Hypothalamus (tissue), 51 donors: ENCODE results near the gene WNT8B.

ENCODE experiments used
- DNase-seq, 51 donors: peaks; one replicate each; lab custom pipeline; 2025; lab: John Stamatoyannopoulos, UW

Gene WNT8B

GRCh38 chr10:100462709-100463108, at the start of gene WNT8B:
Gene WNT8B (plus strand): TSS chr10:100463009. CDS start chr10:100463169, 160 bp downstream.
- DNase-seq, result no peak

- DNase-seq, result no peak
These were observed 49.6 kb upstream of the WNT8B start for GRCh38 chr10:100413173-100413572.

GRCh38 chr10:100419911-100420449, 42.8 kb upstream of the WNT8B start:
- DNase-seq, result no peak

- no peak for DNase-seq
These were observed 35.4 kb upstream of the WNT8B start for GRCh38 chr10:100427374-100427773.

- DNase-seq, result peak; percentile 4 to 100 (median 79)
These were observed 29.3 kb upstream of the WNT8B start for GRCh38 chr10:100433253-100434240.

- no peak for DNase-seq
These were observed 26.6 kb upstream of the WNT8B start for GRCh38 chr10:100436255-100436654.

- no peak for DNase-seq
These were observed 24.0 kb upstream of the WNT8B start for GRCh38 chr10:100438674-100439315.

- no peak for DNase-seq
These were observed 20.3 kb upstream of the WNT8B start for GRCh38 chr10:100442548-100442947.

- no peak for DNase-seq
These were observed 16.6 kb upstream of the WNT8B start for GRCh38 chr10:100446130-100446761.

- DNase-seq, result no peak
These were observed 15.1 kb upstream of the WNT8B start for GRCh38 chr10:100447663-100448062.

GRCh38 chr10:100448951-100449350, 13.9 kb upstream of the WNT8B start:
- no peak for DNase-seq

- no peak for DNase-seq
These were observed 5.5 kb downstream of the WNT8B start for GRCh38 chr10:100468322-100468721.

- DNase-seq, result no peak
These were observed 6.2 kb downstream of the WNT8B start for GRCh38 chr10:100468978-100469377.

- no peak for DNase-seq
These were observed 6.9 kb downstream of the WNT8B start for GRCh38 chr10:100469756-100470155.

GRCh38 chr10:100470367-100470766, 7.6 kb downstream of the WNT8B start:
- no peak for DNase-seq

- DNase-seq, result no peak
These were observed 15.2 kb downstream of the WNT8B start for GRCh38 chr10:100477970-100478369.

- no peak for DNase-seq
These were observed 16.2 kb downstream of the WNT8B start for GRCh38 chr10:100479037-100479436.

- DNase-seq, result no peak
These were observed 17.2 kb downstream of the WNT8B start for GRCh38 chr10:100480002-100480401.

GRCh38 chr10:100481462-100482081, 18.8 kb downstream of the WNT8B start:
- peak; percentile 8 to 88 (median 63) for DNase-seq

- peak in 49 of 51 donors; percentile 4 to 80 (median 45) for DNase-seq
These were observed 19.5 kb downstream of the WNT8B start for GRCh38 chr10:100482181-100482833.
